ENCODE results near the gene NCKAP5.

GRCh38 chr2:133086176-133086575 lies 482.1 kb downstream of the NCKAP5 start:
- TF ChIP-seq CTCF (IDR thresholded peaks at IDR 0.05; ENCODE audit: low read length): no peak
- TF ChIP-seq EZH2 (IDR thresholded peaks at IDR 0.05; ENCODE audit: borderline replicate concordance, low read length): no peak
